Activated CD8-positive, alpha-beta memory T cell treated with anti-CD3 and anti-CD28 coated beads, Interleukin-2, amount 50 U/mL, for 24 hours (primary cell): ENCODE measurements around the gene NDUFA5.

ENCODE experiments used
- DNase-seq: peaks from one replicate; pipeline ENCODE4 v3.0.0-alpha.2; 2020; ENCODE audit errors: extremely low read depth

Gene NDUFA5

DNA sequence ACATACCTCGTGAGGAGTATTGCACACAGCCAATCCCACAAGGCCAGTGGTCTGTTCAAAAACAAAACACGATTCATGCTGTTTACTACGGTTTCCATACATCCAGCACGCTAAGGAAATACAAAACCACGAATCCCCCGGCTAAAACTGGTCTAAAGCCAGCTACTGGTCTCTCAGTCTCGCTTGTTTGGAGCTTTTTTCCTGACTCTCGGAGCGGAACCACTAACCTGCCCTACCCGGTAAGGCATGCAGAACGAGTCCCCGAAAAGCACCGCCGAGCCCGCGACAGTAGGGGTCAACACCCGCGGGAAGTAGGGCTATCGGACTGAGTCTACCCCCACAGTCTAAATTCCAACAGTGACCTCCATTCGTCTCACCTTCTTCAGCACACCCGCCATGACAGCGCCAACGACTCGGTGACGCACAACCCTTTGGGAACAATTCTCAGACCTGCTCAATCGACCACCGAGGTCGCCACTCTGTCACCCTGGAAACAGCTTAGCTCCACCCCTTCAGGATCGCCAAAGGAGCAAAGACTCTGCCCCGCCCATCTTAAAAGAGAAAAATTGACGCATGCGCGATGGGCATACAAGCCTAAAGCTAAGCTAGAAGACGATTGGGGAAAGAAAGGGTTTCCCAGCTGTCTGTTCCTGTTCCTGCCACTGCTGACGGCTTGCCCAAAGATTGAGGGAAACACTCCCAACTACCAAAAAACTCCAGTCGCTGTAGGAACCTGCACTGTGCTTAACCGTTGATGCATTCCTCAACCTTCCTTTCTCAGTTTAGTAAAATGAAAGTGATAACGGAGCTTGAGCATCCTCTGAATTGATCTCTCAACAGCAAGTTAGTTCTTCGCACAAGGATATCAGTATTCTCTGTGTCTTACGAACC, at the start of gene NDUFA5:
TSS of gene NDUFA5 (minus strand) at position 421 of the 891 bp plus-strand sequence. CDS start at position 398, 23 bp downstream.
- peak; percentile 92 for DNase-seq

DNA sequence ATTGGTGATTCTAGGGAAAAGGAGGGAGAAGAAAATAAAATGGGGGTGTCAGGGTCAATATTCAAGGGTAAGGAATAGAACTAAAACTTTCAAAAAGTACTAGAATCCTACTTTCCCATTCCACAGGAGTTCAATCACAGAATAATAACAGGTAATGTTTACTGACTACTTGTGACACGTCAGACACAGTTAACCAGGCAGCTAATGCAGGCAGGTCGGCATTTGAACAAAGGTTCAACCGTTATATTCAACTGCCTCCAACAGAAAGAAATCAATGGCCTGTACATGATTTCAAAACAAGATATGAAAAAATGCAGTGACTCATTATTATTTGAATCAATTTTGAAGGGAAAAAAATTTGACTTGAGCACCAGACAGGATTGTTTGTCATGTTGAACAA, 47.1 kb upstream of the NDUFA5 start:
- no peak for DNase-seq

DNA sequence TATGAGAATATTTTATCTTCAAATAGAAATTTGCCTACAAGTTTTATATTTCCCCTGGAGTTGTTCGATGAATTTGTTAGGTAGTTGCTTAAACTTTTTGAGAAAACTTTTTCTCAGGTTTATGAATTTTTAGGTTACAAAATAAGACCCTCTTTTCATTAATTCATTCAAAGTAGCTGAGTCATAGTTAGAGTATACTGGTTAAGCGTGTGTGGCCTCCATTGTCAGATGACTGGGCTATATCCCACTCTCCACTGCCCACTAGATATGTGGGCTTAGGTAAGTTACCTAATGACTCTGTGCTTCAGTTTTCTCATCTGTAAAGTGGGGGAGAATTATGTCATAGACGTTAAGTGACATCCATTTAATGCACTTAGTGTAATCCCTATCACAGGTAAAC, 45.0 kb upstream of the NDUFA5 start:
- DNase-seq = no peak

DNA sequence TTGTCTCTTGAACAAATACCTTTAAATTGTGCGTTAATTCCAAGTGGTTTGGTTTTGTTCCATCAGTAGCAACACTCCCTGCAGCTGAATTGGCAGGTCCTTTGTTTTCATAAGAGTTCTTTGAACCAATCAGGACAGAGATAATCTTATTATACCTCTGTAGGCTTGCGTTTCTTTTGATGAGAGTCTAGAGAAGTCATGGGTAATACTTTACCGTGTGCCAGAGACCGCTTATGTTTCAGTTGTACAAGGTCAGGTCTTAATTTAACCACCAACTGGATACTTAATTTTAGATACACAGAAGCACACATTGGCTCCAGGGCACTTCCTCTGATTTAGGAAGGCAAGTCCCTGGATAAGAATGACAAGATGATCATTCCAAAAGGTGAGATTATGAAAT, 43.9 kb upstream of the NDUFA5 start, which contains the start of gene ASB15:
TSS of gene ASB15 (plus strand) at position 292 of the 400 bp plus-strand sequence. CDS start 12,682 bp downstream, outside the sequence.
- DNase-seq = no peak

DNA sequence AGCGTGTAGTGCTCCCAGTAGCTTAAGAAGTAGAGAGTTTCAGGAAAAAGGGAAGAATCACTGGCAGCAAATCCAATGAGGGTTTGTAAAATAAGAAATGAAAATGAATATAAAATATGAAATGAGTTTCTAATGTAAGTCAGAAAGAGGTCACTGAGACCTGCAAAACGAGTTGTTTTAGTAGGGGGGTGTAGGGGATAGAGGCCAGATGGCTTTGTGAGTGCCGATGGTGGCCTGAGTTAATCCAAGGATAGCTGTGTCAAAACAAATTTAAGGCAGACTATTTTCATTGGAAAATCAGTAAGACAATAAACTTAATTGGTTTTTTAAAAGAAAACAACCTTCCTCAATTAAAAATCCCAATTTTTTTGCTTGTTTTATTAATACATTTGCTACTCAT, 43.3 kb upstream of the NDUFA5 start:
- DNase-seq = no peak

DNA sequence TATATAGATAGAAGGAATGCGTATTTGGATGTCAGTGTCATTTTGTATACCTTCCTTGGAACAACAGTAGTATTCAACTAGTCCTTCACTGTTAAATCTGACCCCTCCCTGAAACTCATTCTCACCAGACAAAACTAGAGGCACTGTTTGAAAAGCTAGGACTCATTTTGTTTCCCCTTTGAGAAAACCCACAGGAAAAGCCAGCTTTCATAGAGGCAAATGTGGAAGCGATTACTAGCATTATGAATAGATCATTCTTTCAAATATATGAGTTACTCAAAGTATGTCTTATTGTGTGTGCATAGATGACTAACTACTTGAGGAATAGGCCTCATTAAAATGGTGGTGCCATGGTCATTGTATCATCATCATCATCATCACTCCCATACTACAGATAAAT, 42.1 kb upstream of the NDUFA5 start:
- no peak for DNase-seq

DNA sequence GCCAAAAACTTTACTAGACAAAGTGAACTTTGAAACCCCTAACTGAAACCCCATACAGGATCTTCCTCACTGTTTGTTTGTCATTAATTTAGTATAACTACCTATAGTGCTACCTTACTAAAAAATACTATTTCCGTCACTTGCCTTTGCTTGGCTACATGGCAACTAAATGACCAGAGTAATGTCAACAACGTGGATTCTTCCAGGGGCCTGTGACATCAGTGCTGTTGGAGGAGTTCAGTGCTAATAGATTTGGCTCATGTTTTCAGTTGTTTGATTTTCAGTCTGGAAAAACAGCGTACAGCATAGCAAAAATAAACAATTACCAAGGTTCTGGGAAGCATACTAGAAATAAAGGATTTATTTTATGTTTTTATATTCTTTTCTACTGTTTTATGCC, 41.0 kb upstream of the NDUFA5 start:
- DNase-seq = no peak

DNA sequence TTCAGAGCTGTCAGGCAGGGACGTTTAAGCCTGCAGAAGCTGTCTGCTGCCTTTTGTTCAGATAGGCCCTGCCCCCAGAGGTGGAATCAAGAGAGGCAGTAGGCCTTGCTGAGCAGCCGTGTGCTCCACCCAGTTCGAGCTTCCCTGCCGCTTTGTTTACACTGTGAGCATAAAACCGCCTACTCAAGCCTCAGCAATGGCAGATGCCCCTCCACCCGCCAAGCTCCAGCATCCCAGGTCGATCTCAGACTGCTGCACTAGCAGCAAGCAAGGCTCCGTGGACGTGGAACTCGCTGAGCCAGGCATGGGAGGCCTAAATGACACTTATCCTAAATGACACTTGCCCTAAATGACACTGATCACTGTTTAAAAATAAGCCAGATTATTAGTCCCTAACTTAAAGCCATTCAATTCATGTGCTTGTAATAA, 37.2 kb upstream of the NDUFA5 start:
- no peak for DNase-seq

DNA sequence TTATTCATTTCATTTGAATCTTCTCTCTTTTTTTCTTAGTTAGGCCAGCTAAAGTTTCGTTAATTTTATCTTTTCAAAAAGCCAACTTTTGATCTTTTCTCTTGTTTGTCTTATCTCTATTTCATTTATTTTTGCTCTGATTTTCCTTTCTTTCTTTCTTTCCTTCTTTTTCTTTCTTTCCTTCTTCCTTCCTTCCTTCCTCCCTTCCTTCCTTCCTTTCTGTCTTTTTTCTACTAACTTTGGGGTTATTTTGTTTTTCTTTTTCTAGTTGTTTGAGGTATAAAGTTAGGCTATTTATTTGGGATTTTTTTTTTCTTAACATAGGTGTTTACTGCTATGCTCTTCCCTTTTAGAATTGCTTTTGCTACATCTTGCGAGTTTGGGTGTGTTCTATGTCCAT, 30.8 kb upstream of the NDUFA5 start:
- DNase-seq = no peak

DNA sequence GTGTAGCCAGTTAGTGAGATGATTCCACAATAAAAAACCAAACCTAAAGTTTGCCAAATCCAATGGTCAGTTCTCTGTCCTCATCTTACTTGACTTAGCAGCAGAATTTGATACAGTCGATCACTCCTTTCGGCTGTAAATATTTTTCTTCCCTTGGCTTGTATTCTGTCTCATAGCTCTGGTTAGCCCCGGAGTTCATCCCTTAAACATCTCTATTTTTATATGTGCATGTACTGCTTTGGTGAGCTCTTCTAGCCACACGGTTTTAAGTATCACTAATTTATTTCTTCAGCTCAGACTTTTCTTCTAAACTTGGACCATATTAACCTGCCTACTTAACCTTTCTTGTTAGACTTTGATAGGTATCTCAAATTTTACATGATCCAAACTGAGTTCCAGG, 26.2 kb upstream of the NDUFA5 start:
- no peak for DNase-seq

DNA sequence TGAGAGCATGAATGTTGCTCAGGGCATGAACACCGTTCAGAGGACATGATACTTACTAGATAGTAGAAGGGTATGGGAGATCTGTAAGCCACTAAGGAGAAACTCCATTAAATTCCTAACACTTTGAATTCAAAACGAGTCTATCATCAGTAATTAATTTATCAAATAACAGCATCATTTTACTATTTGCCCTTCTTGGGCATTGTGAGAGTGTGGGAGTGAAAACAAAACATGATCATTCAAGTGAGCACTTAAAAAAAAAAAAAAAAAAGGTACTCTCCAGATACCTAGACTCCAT, 23.5 kb upstream of the NDUFA5 start:
- no peak for DNase-seq

DNA sequence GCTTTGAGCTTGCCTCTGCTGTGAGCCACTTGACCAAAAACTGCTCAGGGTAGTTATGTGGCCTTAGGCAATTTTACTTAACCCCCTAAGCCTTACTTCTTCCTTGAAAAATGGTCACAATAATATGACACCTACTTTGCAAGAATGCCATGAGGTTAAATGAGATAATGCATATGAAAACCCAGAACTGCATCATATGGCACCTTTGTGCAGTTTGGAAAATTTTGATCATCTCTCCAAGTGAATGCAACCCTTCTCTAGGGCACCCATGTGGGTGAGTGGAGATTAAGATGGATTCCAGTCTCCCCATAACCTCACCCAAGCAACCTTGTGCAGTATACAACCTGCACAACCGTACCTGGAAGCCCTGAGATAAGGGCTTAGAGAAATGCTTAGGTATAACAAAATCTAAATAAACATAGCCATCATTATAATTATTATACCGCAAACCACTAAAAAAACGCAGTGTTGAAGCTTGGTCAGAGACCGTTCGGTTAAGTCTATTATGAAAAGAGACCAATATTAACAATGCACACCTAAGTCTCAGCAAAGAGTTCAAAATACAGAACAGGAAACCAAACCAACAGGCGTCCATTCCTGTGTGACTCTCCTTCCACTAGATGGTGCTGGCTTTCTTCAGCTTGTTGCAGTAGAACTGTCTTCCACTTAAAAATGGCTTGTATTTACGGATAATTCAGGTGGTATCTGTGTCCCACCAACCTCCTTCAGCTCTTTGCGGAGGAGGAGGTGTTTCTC, 23.0 kb upstream of the NDUFA5 start:
- DNase-seq = no peak

DNA sequence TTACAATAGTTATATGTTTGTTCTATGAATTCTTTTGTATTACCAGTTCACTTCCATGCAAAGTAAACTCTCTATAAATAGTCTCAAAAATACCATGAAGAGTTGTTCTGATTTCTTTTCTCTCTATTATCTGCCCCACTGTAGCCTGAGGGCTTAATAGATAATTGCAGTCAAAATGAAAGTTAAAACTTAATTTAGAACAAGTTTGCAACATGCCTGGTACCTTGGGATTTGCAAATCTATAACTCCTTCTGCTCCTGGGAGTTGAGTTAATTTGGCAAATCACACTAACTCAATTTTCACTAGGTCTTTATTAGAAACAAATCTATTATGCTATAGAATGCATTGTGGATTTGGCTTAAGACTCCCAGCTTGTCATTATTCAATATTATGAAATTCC, 21.8 kb upstream of the NDUFA5 start:
- DNase-seq = no peak

DNA sequence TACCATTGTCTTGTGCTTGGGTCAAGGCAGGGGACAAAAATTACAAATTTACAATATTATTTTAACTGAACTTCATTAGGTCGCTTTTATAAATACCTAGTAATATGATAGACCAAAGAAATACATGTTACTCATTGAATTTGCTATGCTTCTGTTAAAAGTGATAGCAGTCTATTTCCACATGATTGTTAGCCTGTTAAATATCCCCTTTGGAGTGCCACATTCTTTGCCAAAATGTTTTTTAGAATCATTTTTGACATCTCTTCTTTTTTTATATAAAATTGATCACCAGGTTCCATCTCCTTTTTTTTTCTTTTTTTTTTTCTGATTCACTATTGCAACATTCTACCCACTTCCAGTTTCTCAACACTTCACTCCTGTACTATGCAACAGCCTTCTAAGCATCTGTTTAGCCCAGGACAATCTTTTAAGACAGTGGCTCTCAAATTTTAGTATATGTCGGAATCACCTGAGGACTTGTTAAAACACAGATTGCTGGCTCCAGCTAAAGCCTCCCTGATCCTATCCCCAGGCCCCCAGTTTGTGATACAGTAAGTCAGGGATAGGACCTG, 16.4 kb upstream of the NDUFA5 start:
- DNase-seq = no peak

DNA sequence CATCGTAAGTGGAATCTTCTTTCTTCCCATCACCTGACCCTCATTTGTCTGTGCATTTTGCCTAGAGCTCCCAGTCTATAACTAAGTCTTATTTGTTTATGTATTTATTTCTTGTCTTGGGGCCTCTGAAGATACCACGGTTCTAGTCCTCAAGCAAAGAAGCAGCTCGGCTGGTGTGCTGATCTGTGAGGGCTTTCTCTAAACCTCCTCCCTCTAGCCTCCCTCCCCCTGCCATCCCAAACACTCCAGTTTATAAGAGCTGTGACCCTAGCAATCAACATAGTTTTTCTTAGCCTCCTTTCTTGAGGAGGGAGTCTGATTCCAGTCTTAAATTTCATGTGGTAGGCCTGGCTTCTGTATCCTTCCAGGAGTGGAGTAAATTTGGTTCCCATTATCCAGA, 15.7 kb upstream of the NDUFA5 start:
- DNase-seq = no peak

DNA sequence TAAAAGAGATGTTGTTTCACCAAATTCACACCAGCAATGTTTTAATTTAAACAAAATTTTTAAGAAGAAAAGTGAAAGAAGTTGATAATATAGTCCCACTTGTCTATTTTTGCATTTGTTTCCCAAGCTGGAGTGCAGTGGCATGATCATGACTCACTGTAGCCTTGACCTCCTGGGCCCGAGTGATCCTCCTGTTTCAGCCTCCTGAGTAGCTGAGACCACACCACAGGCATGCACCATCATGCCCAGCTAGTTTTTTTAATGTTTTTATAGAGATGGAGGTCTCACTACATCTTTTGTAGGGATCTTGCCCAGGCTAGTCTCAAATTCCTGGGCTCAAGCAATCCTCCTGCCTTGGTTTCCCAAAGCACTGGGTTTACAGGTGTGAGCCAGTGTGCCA, 14.1 kb upstream of the NDUFA5 start:
- no peak for DNase-seq

DNA sequence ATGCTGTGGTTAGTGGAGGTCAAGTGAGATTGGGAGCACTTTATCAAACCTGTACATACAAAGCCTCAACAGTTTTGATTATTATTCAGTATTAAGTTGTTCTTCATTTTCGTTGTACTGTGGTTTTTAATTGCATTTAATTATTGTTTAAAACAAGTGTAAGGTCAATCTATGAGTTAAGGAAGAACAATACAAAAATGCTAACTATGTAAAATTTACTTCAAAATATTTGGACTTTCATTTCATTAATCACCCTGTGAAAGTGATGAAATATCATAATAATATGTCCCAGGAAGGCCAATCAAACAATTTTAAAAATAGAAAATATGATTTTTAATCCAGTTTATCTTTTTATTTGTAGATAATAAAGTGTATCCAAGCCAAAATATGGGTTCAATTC, 13.6 kb upstream of the NDUFA5 start:
- DNase-seq = no peak

DNA sequence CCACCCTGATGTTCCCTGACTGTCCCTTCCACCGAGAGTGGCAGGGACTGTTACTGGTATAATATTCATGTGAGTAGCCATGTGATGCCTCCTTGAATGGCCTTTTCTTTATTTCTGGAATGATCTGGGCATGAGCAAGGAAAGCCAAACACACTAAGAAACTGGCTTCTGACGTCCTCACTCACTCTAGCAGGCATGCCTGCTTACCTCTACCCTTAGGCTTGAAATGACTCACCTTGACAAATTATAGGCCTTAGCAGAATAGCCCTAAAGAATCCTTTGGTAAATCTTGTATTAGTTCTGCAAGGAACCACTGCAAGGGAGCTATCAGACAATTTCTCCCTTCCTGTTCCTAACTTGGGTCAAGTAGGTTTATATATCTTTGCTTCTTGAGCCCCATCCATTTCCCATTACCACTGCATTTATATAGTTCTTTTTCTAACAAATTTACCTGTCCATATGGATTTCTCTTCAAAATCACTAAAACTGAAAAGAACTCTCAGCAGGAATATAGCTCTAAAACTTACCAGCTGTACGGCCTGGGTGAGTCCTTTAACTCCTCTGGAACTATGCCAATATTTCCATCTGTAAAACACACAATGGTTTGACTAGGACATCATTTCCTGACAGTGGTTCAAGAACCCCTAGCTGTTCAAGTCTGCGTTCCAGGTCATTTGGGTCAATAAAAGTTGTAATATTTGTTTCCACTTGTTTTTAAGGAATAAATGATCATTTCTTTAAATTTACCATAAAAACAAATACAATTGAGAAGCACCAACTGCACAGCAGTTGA, 13.0 kb upstream of the NDUFA5 start:
- no peak for DNase-seq

DNA sequence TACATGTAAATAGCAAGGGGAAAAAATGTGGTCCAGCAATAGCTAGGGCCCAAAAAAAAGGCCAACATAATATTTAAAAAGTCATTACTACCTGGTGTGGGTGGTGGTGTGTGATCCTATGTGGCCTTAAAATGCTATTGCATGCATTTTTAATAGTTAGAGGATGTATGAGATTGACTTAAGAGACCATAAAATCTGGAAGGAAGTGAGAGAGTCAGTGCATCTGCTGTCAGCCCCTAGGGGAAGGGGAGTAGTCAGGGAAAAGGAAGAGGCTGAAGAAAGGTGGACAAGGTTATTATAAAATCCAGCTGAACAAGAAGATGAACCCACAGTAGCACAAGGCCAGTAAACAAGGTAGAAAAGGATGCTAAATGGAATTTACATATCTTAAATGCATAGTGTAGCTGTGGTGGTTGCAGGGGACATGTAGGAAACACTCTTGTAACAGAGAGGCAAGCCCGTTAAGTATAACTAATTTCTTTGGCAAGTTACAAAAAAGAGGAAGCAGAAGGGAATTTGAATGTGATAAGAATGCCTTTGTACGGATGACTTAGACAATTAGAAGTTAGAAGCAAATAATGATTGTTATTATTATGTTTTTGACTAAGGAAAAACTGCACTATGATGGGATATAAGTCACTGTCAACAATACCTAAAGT, 11.9 kb upstream of the NDUFA5 start:
- no peak for DNase-seq

DNA sequence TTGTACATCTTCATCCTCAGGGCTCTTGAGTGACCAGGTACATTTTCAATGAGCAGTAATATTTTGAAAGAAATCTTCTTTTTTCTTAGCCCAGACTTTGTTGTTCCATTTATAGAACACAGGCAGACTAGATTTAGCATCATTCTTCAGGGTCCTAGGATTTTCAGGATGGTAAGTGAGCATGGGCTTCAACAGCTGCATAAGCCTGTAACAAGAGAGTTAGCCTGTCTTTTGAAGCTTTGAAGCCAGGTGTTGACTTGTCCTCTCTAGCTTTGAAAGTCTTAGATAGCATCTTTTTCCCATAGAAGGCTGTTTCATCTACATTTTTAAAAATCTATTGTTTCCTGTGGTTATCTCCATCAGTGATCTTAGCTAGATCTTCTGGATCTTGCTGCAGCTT, 4.5 kb upstream of the NDUFA5 start:
- no peak for DNase-seq

DNA sequence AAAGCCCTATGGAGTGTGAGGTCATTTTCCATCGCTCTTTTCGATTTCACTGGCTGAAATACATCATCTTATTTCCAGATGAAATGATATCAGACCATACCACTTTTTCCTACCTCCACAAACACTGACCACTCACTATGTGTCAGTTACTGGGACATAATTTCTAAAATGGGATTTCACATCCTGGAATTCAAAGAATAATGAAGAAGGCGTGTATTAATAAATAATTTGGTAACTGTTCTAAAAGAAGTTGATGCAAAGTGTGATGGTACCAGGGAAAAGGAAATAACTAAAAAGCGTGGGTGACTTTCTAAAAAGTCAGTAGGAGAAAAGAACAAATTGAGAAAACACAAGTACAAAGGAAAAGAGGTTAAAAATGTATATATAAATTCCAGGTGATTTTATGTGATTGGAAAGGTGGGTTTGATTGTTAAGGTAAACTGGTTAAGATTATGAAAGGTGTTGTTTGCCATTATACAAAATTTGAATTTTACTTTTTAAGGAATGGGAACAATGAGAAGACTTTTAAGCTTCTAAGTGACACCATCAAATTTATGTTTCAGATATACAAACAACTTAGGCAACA, 764 bp upstream of the NDUFA5 start:
- no peak for DNase-seq
